ENCODE data around the gene SLC30A10. TPM values are rescaled to one million over a fixed set of nuclear protein-coding genes. Genes with fewer than 3 reads are reported as not detected.

SLC30A10 gene
- total RNA-seq, 1 experiment from 2014 or later, result 0.09 TPM

DNA sequence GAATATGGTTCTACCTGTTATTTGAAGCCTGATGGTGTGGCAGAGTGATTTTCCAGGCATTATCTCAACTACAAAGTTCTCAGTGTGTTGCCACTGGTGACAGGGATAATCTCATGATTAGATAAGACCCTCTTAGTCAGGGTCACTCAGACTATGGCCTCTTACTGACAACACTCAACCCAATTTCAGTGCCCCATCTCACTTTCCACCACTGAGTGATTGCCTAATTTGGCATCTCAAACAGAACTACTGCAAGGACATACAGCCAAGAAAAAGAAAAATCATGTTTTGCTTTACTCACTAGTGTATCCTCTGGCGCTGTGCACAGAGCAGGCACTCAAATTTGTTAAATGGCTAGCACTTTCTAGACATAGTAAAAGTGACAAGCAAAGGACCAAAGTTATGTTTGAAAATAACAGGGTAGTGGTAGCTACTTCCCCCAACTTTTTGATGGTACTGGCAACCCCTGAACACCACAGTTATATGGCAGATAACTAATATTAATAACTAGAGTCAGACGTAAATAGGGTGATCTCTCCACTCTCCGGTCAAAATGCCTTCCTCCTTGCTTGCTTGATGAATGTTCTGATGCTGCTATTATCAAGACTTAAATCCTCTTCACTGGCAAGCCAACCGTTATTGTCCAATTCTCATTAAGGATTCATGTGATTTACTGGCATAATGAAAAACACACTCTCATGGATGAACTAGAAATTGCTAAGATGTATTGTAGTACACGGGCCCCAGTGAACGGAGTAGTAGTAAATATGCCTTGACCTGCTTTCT, 37.1 kb upstream of the SLC30A10 start:
- Histone ChIP-seq H3T11ph (ENCODE audit: low read length) (no peak overlapping the region), H4K20me1 (ENCODE audit: control insufficient read depth, insufficient read depth, insufficient read length) (no peaks in the 10 kb centered on the region), H2BK12ac (ENCODE audit: insufficient read length, low read depth, low read length) (no peak overlapping the region), H2BK15ac (ENCODE audit: low read depth, low read length) (no peak overlapping the region), H2BK20ac (ENCODE audit: low read depth, low read length, poor library complexity, severe bottlenecking) (no peak overlapping the region), H2BK5ac (ENCODE audit: insufficient read length, low read length) (no peak overlapping the region), H3K56ac (ENCODE audit: insufficient read length, low read depth, low read length) (no peak overlapping the region), H3K4ac (ENCODE audit: low read depth, low read length) (no peak overlapping the region), H3K14ac (ENCODE audit: insufficient read depth, low read length) (no peak overlapping the region), H2AK5ac (ENCODE audit: insufficient read length, low read length) (no peak overlapping the region), H2AFZ (ENCODE audit: low read length) (no peak overlapping the region), H3K23ac (ENCODE audit: insufficient read length, low read depth, low read length) (no peak overlapping the region), H3K23me2 (ENCODE audit: insufficient read length, low read depth, low read length, poor library complexity, severe bottlenecking) (no peaks in the 10 kb centered on the region), H3K4me2 (ENCODE audit: insufficient read depth, insufficient read length, low read length) (no peak overlapping the region), H4K91ac (ENCODE audit: insufficient read length, low read depth, low read length) (no peak overlapping the region), H2BK120ac (ENCODE audit: low read depth, low read length, poor library complexity, severe bottlenecking) (no peak overlapping the region), H3K9me3 (ENCODE audit: control insufficient read depth, low read depth, low read length) (no peaks in the 10 kb centered on the region), H4K5ac (ENCODE audit: insufficient read length, low read depth, low read length) (no peak overlapping the region), H4K8ac (replicated peaks; ENCODE audit: insufficient read length, low read depth, low read length) (no peak overlapping the region), H3K27ac (ENCODE audit: insufficient read length, low read depth, low read length) (no peak overlapping the region), H3K9ac (ENCODE audit: extremely low read depth, insufficient read length, low read length) (no peak overlapping the region), H3K79me1 (ENCODE audit: insufficient read depth, low read depth, low read length, poor library complexity, severe bottlenecking) (no peaks in the 10 kb centered on the region), H3K18ac (ENCODE audit: insufficient read length, low read depth, low read length) (no peak overlapping the region), H3K27me3 (ENCODE audit: insufficient read depth, low read length) (no peaks in the 10 kb centered on the region), H3K4me1 (ENCODE audit: insufficient read depth, low read length) (no peaks in the 10 kb centered on the region), H3K79me2 (ENCODE audit: insufficient read depth, low read length) (no peaks in the 10 kb centered on the region)
- TF ChIP-seq, protein P1, sequence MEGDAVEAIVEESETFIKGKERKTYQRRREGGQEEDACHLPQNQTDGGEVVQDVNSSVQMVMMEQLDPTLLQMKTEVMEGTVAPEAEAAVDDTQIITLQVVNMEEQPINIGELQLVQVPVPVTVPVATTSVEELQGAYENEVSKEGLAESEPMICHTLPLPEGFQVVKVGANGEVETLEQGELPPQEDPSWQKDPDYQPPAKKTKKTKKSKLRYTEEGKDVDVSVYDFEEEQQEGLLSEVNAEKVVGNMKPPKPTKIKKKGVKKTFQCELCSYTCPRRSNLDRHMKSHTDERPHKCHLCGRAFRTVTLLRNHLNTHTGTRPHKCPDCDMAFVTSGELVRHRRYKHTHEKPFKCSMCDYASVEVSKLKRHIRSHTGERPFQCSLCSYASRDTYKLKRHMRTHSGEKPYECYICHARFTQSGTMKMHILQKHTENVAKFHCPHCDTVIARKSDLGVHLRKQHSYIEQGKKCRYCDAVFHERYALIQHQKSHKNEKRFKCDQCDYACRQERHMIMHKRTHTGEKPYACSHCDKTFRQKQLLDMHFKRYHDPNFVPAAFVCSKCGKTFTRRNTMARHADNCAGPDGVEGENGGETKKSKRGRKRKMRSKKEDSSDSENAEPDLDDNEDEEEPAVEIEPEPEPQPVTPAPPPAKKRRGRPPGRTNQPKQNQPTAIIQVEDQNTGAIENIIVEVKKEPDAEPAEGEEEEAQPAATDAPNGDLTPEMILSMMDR (conservative IDR thresholded peaks at IDR 0.05), result no peak
- no CpG with 5 or more reads among the region's 6 CpGs for WGBS (ENCODE audit: extremely low coverage, insufficient read length, low lambda C conversion rate)
- Mint-ChIP-seq H3K4me1 (no peaks in the 10 kb centered on the region), H3K27me3 (ENCODE audit: low read depth) (no peaks in the 10 kb centered on the region), H3K36me3 (ENCODE audit: insufficient read depth in 1 of 3, low read depth in 3 of 3) (peaks cover 0 to 18% (median 11%) of the 10 kb centered on the region in 3 experiments; a peak in 5 of 7 replicates), H3K27ac (no peak overlapping the region), H3K9me3 (no peaks in the 10 kb centered on the region), H3K4me3 (no peak overlapping the region)
- no peak for DNase-seq
